Sigmoid colon (tissue), 4 donors: ENCODE data around the gene POLR3GL.
A peak's percentile ranks its signal among the peaks of the same experiment; 100 is the strongest.

Experiments
- EP300 ChIP-seq, 4 donors: sonication (generic); formaldehyde crosslinking; IDR thresholded peaks; one replicate each; pipeline ENCODE4 v1.6.1; 2017; ENCODE audit warnings: antibody characterized with exemption in 4 of 4
- POLR2A ChIP-seq, 2 donors: fragments of 450-650 bp; IDR thresholded peaks; one replicate each; pipeline ENCODE4 v1.6.1; 2016; ENCODE audit warnings: antibody characterized with exemption in 2 of 2, mild to moderate bottlenecking in 2 of 2, moderate library complexity in 2 of 2
- POLR2AphosphoS5 ChIP-seq, 4 donors: sonication (generic); formaldehyde crosslinking; IDR thresholded peaks; one replicate each; pipeline ENCODE4 v1.6.1; 2017; ENCODE audit warnings: antibody characterized with exemption in 4 of 4
- TF ChIP-seq, protein P1 (sequence below), 4 experiments: fragments of 450-650 bp in 3 of 4; fragments of 200-600 bp in 1 of 4; IDR thresholded peaks; one replicate each; pipeline ENCODE4 v1.5.1; 2016 to 2019; ENCODE audit warnings: antibody characterized with exemption in 4 of 4, mild to moderate bottlenecking in 3 of 4, moderate library complexity in 2 of 4

DNA sequence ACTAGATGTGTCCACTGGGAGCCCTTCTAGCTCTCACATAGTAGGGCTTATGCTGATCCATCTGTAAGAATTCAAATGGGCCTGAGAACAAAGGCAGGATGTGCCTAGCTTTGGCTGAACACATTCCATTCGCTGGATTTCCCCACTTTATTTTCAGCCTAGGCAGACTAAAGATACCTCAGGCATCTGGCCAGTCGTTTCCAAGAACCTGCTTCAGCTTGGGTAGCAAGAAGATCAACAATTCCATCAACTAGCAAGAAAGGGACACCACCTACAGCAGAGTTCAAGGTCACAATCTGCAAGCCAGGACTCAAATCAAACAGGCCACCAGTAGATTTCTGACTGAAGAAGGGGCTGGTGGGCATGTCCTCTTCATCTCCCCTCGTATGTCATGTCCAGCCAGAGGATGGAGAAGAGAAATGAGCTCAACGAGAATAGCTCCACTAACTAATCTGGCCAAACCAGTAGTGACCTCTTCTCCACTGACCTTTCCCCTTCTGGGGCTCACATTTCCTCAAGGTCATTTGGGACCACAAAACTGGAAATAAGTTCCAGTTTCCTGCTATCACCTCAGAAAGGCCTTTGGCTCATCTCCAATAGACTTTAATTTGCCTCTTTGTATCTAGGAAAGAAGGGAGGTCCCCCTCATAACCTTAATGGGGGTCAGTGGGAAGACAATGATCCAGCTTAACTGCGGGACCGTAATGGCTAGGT, 17.7 kb downstream of the POLR3GL start:
- TF ChIP-seq POLR2A (IDR thresholded peaks at IDR 0.05) (no peak), EP300 (IDR thresholded peaks at IDR 0.05) (no peak), POLR2AphosphoS5 (IDR thresholded peaks at IDR 0.05) (peak in 2 of 4 donors; percentile 15 to 62)
- TF ChIP-seq, protein P1, sequence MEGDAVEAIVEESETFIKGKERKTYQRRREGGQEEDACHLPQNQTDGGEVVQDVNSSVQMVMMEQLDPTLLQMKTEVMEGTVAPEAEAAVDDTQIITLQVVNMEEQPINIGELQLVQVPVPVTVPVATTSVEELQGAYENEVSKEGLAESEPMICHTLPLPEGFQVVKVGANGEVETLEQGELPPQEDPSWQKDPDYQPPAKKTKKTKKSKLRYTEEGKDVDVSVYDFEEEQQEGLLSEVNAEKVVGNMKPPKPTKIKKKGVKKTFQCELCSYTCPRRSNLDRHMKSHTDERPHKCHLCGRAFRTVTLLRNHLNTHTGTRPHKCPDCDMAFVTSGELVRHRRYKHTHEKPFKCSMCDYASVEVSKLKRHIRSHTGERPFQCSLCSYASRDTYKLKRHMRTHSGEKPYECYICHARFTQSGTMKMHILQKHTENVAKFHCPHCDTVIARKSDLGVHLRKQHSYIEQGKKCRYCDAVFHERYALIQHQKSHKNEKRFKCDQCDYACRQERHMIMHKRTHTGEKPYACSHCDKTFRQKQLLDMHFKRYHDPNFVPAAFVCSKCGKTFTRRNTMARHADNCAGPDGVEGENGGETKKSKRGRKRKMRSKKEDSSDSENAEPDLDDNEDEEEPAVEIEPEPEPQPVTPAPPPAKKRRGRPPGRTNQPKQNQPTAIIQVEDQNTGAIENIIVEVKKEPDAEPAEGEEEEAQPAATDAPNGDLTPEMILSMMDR (IDR thresholded peaks at IDR 0.05), result no peak
